Left kidney (tissue), 2 donors: Measurements from ENCODE around the gene NDUFA8. TPM values are rescaled to one million over a fixed set of nuclear protein-coding genes. Genes with fewer than 3 reads are reported as not detected.
A peak's percentile ranks its signal among the peaks of the same experiment; 100 is the strongest.

Source experiments
- DNase-seq: peaks from one replicate; pipeline ENCODE4 v3.0.0-alpha.2; 2013
- polyA plus RNA-seq: library from polyadenylated mRNA; unstranded; fragments of 120-200 nt; gene quantifications from one replicate; pipeline ENCODE4 v1.2.1, GENCODE V29; 2013; ENCODE audit not compliant: insufficient read length

NDUFA8 gene
- polyA plus RNA-seq, 1 donor, result 70.9 TPM

DNA sequence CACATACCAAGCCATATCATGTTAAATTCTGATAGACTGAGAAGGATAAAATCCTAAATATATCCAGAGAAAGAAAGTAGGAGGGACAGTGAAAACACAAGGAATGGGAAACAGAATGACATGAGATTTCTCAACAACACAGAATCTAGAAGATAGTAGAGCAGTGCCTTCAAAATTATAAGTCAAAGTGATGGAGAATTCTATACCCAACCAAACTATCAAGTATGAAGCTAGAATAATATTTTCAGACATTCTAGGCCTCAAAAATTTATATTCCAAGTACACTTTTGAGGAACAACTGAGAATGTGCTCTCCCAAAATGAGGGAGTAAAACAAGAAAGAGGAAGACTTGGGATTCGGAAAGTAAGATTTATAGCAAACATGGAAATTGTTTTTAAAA is 55.6 kb downstream of the NDUFA8 start:
- DNase-seq, result no peak

- DNase-seq, result no peak
These were observed 57.4 kb downstream of the NDUFA8 start for GRCh38 chr9:122102156-122102555.

DNA sequence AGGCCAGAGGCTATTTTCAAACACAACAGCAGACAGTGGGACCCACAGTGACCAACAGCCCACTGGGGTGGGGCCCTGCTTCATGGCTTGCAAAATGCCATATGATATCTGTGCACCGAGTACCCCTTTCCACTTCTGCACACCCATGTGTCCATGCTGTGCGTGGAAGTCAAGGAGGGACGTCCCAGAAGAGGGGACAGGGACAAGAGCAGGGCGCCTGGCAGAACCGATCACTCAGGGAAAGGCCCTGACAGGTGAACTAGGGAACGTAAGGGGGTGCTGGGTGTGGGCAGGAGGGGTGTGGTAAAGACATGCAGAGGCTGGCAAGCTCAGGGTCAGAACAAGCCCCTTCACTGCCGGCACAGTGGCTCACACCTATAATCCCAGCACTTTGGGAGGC is 58.8 kb downstream of the NDUFA8 start:
- DNase-seq, result no peak

GRCh38 chr9:122099271-122099869 is 60.2 kb downstream of the NDUFA8 start:
- peak; percentile 78 for DNase-seq

GRCh38 chr9:122097679-122098315 is 61.8 kb downstream of the NDUFA8 start:
- no peak for DNase-seq

- DNase-seq, result no peak
These were observed 62.8 kb downstream of the NDUFA8 start for GRCh38 chr9:122096620-122097415.

GRCh38 chr9:122095010-122095767 is 64.4 kb downstream of the NDUFA8 start:
- peak; percentile 63 for DNase-seq

Other genes with a start within 250 kb of the NDUFA8 start
- 7.7 TPM for gene TTLL11, start 66.5 kb downstream of the NDUFA8 start, polyA plus RNA-seq
- 1.9 TPM for gene MORN5, start 129 bp upstream of the NDUFA8 start, polyA plus RNA-seq
- gene LHX6, start 69.2 kb upstream of the NDUFA8 start, polyA plus RNA-seq, result 3.5 TPM
- 33.0 TPM for gene RBM18, start 105.1 kb upstream of the NDUFA8 start, polyA plus RNA-seq
- 54.9 TPM for gene MRRF, start 105.1 kb upstream of the NDUFA8 start, polyA plus RNA-seq
- 3.8 TPM for gene PTGS1, start 211.2 kb upstream of the NDUFA8 start, polyA plus RNA-seq